ENCODE measurements around the gene LTBP4.

GRCh38 chr19:40663695-40664692 is 62.8 kb downstream of the LTBP4 start:
- TF ChIP-seq TAF1 (IDR thresholded peaks at IDR 0.05; ENCODE audit: borderline replicate concordance, low read depth, low read length) (no peak), CTCF (IDR thresholded peaks at IDR 0.05) (no peak), REST (IDR thresholded peaks at IDR 0.05; ENCODE audit: low read depth, low read length) (no peak), RXRA (IDR thresholded peaks at IDR 0.05; ENCODE audit: borderline replicate concordance, low read depth) (no peak), EP300 (IDR thresholded peaks at IDR 0.05; ENCODE audit: borderline replicate concordance in 1 of 2, low read depth in 1 of 2, low read length in 1 of 2) (no peak), JUND (IDR thresholded peaks at IDR 0.05) (peak; percentile 30; the same call in 1 of the 2 replicates)
